GM18867 (cell line): Measurements from ENCODE around the gene MTAP.
A peak's percentile ranks its signal among the peaks of the same experiment; 100 is the strongest.
"Not testable (repeated sequence)": the region's sequence is repeated elsewhere in the genome, so short reads cannot be mapped to it uniquely, and the experiment has no call there.

Source experiments
- ATAC-seq: cut with Tn5 transposase; IDR thresholded peaks from one replicate; pipeline ENCODE4 v1.9.1; 2021; ENCODE audit warnings: mild to moderate bottlenecking, moderate library complexity; ENCODE audit not compliant: unreplicated experiment

MTAP gene

DNA sequence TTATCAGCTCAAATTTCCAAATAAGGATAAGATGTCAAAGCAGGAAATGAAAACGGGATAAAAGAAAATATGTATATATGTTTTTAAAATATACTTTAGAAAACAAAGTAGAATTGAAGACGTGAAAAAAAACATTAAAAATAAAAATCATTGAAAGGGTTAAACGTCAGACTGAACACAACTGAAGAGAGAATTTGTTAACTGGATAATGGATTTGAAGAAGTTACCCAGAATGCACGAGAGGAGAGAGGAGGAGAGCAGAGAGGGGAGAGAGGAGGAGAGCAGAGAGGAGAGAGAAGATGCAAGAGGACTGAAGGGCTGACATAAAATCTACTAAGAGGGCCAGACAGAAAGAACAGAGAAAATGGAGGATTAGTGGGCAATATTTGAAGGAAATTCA lies 103.8 kb downstream of the MTAP start:
- ATAC-seq = no peak

DNA sequence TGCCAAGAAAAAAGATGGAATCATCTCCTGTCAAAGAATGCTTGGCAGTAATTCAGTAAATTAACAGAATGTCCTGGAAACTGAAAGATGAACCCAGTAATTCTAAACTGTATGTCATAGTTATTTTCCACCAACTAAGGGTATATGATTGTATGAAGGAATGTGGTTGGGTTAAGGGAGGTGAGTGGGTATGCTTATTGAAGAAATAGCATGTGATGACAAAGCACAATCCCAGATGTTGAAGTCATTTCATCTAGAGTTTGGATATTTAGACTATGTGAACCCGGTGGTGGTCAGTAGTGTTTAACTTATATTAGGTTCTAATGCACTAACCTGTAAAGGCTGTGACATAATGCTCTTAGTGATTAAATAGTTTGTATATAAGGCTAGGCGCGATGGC lies 104.4 kb downstream of the MTAP start:
- ATAC-seq = no peak

DNA sequence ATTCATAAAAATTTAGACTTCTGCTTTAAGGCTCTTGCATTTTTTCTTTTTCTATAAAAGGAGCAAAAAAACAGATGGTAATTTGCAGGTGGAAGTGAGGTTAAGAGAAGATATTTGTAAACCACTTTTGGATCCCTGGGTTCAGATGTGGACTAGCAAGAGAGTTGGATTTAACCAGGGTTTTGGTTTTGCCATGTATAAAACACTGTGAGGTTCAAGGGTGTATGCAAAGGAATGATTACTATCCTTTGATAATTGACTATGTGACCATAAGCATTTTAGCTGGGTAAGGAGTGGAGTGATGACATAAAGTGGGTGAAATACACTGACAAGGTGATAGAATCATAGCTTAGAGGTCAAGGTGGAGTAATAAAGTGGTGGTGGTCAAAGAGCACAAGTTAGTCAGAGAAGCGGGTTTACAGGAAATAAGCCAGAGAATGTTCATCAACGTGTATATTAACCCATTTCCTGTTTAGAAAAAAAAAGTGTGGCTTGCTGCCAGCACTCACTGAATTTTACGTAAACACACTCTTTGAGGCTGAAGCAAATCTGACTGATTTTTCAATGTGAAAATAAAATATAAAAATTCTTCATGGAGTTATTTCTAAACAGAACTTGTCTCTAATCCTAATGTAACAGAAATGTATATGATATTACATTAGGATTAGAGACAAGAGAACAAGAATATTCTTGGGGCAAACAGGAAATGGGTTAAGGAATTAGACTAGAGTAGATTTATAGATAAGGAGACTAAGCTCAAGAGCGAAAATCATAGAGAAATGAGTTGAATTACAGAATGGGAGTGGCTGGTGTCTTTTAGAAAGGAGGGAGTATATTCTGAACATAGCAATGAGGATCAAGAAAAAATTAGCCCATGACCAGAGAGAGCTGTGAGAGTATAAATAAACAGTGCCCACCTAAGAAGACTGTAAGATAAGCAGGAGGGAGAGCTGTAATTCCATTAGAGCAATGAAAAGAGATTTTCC lies 117.2 kb downstream of the MTAP start:
- no peak for ATAC-seq

DNA sequence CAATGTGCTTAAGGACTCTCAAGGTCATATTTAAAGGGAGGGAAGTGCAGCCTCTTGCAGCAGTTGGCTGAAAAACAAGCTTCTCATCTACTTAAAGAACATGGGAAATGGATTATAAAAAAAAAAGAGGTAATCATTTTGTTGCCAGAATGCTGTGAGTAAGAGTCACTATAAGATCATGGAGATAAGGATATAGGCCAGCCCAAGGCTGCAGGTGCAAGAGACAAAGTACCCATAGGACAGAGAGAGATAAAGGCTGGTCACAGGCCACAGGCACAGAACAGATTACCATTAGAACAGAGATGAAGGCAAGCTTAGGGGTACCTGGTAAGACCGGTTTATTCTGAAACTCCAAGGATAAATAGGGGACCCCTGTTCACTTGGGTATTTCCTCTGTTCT lies 121.3 kb downstream of the MTAP start:
- no peak for ATAC-seq

DNA sequence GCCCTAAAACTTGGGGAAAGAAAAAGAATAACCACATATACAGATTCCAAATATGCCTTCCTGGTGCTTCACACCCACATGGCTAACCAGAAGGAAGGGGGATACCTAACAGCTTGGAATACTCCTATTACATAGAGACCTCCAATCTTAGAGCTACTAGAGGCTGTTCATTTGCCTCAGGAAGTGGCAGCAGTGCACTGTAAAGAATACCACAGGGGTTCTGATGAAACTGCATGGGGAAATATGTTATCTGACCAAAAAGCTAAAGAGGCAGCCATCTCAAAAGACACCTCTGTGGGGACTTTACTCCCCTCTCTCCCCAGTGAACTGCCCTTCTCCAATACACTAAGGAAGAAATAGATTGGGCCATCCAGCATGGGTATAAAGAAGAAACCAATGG lies 125.3 kb downstream of the MTAP start:
- no peak for ATAC-seq

DNA sequence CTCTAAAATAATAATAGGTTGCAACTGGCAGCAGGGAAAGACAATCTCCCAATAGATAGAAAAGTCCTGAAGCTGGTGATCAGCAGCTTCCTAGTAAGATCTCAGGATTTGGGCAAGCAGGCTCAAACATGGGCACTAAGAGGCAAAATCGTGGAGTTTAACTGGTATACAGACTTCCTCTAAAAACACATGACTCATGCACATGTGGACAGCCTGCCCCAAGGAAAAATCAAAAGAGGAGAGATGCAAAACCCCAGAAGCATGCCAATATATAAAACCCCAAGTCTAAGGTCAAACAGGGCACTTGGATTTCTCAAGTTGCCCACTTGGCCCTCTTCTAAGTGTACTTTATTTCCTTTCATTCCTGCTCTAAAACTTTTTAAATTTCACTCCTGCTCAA lies 129.0 kb downstream of the MTAP start:
- no peak for ATAC-seq

DNA sequence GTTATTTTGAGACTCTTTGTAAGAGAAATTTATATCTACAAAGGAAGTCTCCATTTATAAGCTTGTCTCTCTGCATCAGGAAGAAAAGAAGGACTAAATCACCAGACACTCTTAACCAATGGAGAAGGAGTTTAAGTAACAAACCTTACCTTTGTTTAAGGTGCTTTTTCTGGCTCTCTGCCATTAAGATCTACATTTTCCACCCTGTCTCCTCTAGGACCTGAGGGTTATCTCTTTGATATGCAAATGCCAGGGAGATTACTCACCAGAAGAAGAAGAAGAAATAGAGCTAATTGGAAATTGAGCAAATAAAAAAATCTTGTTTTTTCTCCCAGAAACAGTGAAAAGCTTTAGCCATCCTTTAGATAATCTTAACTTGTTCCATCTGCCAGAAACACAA lies 130.8 kb downstream of the MTAP start:
- ATAC-seq = no peak

DNA sequence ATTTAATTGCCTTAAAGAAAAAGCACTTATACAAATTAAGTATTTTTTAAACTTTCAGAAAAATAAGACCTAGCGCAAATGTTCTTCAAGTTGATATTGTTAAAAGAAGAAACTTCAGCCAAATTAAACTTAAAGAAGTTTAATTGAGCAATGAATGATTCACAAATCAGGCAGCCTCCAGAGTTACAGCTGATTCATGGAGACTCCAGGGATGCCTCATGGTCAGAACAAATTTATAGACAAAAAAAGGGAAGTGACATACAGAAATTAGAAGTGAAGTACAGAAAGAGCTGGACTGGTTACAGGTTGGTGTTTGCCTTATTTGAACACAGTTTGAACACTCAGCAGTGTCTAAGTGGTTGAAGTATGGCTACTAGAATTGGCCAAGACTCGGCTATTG lies 131.4 kb downstream of the MTAP start:
- no peak for ATAC-seq

DNA sequence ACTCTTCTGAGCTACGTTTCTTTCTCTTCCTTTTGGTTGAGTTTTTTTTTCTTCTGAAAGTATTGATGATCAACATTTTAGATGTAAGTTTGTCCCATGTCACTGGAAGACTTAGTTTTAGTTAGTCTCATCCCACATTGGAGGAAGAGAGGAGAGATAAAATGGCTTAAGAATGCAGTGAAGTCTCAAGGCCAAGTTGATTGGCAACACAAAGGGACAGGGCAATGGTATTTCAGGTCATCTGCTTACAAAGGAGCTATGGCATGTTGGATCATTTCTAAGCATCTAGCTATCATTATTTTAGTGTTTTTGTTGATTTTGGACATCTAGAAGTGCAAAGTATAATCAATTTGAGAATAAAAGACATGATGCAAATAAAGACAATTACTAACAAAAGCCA lies 133.2 kb downstream of the MTAP start:
- no peak for ATAC-seq

DNA sequence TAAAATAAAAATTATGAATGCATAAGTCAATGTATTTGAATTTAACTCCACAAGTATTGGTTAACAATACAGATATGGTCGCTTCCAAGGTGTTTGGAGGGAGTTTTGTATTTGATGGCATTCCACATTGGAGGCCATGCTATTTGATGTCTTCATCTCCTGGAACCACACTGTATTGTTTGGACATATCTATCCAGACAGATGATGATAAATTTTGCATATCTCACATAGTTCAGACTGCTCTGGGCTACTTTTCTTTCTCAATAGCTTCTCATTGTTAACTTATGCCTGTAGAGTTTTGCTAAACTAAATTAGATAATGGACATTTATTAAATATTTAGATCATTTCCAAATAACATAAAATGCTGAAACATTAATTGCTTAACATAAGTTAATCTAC lies 133.7 kb downstream of the MTAP start:
- ATAC-seq = no peak

DNA sequence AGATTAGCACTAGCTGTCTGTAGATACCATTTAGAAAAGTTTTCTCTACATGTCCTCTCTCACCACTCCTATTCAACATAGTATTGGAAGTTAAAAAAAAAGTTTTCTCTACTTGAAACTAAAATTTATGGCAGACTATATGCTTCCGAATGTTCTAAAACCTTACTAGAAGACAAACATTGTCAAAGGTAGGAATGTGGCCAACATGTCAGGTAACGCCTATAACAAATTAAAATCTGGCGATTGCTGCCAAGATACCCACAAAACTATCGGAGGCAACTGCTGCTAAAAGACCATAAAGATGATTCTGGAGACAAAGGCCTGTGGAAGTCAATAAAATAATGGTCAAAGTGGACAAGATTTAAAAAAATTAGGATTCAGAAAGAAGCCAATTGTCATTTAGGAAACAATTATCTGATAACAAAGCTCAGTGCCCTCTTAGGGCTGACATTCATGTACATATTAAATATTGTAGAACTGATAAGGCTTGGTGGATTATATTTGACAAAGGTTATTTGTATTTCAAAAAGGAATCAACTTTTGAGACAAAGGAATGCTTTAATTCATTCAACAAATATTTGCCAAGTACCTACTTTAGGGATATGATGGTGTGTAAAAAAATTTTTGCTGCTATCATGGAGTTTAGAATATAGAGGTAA lies 139.0 kb downstream of the MTAP start:
- no peak for ATAC-seq

DNA sequence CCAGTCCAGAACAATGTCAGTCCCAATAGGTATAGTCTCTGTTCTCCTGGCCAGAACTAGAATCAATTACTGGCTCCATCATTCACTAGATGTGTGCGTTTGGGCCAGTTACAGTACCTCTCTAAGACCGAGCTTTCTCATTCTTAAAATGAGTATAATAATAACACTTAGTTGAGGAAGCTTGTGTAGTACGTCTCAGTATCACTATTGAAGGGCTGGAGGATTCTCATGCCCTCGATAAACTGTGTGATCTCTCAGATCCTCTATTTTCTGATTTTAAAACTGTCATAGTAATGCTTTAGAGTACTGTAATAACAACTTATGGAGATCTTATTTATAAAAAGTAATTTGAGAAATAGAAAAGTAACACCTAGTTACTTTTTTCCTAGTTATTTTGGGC lies 141.0 kb downstream of the MTAP start:
- no peak for ATAC-seq

DNA sequence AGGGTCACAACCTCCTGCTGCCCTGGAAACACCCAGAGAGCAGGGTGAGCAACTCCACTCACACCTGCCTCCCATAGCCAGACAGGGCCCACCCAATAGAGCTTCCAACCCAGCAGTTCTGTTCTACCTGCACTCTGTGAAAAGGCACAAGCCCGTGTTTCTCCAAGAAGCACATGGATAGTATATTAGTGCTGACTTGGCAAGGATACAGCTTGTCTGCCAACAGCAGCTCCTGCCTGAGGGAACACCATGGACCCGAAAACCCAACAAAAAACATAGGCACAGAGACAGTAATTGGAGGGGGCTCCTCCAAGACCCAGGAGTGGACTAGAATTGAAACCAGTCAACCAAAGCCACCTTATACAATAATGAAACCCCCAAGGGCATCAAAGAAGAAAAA lies 143.2 kb downstream of the MTAP start:
- no peak for ATAC-seq

DNA sequence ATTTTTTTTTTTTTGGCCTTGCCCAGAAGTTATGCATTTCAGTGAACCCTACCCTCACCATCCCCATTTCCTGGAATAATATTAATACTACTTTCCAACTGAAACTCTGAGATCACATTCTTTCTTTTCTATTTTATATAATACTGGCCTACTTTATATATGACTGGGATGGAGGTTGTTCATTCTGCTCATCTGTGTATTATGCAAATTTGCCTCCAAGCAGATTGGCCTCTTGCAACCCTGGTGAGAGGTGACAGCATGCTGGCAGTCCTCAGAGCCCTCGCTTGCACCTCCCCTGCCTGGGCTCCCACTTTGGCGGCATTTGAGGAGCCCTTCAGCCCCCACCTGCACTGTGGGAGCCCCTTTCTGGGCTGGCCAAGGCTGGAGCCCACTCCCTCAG lies 156.4 kb downstream of the MTAP start:
- no peak for ATAC-seq

DNA sequence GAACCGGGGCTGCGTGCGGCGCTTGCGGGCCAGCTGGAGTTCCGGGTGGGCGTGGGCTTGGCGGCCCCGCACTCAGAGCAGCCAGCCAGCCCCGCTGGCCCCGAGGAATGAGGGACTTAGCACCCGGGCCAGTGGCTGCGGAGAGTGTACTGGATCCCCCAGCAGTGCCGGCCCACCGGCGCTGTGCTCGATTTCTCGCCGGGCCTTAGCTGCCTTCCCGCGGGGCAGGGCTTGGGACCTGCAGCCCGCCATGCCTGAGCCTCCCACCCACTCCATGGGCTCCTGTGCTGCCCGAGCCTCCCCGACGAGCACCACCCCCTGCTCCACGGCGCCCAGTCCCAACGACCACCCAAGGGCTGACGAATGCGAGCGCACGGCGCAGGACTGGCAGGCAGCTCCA lies 156.8 kb downstream of the MTAP start:
- not testable (repeated sequence) for ATAC-seq

DNA sequence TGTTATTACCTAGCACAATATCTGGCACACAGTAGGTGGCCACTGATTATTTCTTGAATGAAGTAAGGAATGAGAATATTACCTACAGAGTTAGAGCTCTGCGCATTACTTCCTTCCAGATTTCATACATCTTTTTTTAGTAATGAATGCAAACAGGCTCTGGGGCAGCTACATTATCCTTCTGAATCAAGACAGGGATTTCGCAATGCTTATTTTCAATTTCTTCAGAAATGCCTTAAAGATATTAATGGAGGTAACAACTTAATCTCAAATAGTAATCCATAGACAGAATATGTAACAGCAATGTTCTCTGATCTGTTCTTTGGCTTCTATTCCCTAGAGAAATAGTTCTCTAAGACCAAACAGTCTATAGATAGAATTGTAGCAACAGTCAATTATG lies 159.1 kb downstream of the MTAP start:
- ATAC-seq = no peak

DNA sequence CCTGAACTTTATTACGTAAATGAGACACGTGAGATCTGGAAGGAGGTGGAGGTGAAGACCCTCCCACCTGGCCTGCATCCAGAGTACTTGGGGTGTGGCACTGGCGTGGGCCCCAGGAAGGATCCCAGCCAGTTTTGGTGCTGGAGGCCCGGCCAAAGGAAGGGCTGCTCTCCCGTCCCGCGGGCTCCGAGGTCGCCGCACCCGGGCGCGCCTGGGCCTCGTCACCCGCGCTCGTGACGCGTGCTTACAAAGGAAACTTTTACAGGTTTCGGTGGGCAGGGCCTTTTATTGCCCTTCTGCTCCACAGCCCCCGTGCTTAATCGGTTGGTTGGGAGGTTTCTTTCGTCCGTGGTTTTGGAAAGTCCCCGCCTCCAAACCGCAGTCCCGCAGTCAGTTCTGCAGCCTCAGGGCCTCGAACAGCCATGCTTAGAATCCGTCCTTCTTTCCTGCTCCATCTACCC lies 162.5 kb downstream of the MTAP start:
- peak; percentile 51 for ATAC-seq

DNA sequence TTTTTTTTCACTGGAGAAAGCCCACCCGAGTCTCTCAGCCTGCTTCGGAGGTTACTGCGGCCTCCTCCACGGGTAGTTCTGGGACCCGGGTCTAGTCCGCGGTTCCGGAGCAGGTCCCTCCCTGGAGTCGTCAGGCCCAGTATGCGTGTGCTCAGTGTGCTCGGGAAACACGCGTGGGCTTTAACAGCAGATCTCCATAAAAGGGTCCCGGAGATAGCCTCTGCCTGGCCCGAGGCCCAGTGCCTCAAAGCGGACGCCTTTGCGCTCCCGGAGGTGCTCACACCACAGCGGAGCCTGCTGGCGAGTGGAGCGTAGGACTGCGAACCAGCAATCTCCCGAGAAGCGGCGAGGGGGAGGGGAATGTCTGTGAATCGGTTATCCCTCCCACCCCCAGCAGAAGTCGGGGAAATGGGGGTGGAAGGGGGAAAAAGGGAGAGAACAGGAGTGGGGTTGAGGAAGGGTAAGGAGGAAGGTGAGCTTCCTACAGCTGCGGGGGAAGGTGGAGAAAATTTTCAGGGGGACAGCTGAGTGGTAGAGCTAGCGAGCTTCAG lies 163.0 kb downstream of the MTAP start:
- ATAC-seq = peak; percentile 95

DNA sequence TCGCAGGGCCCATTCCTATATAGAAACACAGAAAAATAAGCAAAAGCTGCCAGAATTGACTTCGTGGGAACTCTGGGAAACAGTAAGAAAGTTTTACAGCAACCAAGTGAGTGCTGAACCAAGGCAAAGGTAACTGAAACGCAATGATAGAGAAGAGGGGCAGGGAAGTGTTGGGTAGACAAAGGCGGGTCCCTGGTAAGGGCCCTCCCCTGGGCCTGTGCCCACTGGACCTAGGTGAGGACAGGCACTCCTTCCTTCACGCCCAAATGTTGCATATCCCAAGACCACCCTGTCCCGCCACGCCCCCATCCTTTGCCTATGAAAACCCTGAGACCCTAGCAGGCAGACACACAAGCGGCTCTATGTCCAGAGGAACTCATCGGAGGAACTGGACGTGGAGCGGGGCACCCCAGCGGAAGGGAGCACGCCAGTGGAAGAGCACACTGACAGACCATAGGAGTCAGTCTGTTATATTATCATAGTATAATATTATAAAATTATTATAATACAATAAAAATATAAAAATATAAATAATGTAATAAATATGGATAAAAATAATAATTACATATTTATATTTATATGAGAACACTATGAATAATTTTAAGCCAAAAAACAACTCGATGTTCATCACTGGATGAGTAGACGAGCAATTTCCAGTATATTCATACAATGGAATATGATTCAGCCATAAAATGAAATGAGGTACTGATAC lies 163.9 kb downstream of the MTAP start:
- no peak for ATAC-seq

DNA sequence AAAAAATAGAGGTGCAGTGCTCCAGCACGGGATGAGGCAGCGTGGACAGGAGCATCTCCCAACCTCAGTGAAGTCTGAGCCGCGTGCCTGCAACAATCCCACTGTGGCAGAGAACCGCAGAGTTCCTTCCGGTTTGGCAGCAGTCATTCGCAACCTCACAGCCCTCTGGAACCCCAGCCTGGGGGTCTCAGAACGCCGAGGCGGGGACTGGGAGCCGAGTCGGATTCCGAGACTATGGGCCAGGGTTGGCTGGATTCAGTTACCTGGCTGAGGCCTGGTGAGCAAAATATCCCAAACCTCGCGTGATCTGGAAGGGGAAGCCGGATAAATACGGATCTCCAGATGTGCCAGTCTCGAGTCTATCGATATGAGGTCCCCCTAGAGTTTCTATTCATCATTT lies 164.7 kb downstream of the MTAP start:
- ATAC-seq = no peak

DNA sequence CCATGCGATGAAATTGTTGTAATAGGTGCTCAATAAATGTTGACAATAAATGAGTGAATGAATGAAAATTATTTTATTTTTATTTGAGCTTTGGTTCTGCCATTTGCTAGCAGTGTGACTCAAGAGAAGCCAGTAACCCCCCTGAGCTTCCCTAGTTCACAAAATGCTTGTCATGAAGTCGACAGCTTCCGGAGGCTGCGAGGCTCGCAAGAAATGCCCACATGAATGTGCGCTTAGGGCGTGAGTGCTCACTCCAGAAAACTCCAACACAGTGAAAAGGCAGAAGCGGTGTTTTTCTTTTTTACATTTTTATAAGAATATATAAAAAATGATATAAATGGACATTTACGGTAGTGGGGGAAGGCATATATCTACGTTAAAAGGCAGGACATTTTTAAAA lies 165.3 kb downstream of the MTAP start:
- ATAC-seq = no peak
